Femur (tissue), 1 donor: ENCODE measurements around the gene STOML3.

Experiments
- DNase-seq: peaks from one replicate; pipeline ENCODE4 v3.0.0-alpha.2; 2017

STOML3 gene

DNA sequence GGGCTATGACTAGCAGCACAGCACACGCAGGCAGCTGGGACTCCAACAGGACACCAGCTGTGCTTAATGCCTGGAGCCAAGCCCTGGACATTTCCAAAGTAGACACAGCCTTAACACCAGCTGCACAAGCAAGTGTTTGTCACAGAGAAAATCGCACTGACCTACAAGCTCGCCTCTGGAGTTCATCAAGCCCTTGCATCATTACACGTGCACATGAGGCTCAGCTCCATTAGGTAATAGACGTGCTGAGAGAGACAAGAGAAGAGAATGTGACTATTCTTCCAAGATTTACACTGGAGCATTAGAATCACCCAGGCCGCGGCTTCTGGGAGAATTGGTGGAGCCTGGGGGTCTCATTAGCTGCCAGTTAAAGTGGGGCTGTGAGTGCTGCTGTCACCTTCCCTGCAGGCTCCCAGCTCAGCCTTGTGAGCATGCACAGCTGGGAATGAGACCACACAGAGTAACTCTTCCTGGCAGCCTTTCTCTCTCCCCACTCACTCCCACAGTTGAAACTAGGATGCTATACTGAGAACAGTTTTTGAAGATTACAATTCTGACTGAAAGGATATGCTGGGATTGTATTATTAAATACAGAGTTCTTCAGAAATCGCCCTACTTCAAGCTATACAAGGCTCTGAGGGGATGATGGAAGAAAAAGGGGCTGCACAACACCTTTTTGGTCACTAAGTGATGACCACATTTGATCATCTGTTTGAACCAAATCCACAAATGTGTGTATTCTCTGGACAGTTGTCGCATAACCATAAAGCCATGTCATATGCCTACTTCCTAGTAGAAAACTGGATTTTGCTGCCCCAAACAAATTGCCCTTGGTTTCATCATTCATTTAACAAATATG lies 10.5 kb downstream of the STOML3 start:
- peak; percentile 85 for DNase-seq

- DNase-seq, result no peak
Measured at GRCh38 chr13:38970380-38971051, 20.1 kb downstream of the STOML3 start.

- DNase-seq, result no peak
Measured at GRCh38 chr13:38969187-38969586, 21.4 kb downstream of the STOML3 start.

- DNase-seq, result no peak
Measured at GRCh38 chr13:38967446-38967845, 23.2 kb downstream of the STOML3 start.

GRCh38 chr13:38965281-38965680 lies 25.4 kb downstream of the STOML3 start:
- no peak for DNase-seq

GRCh38 chr13:38960175-38960574 lies 30.5 kb downstream of the STOML3 start:
- DNase-seq, result no peak

DNA sequence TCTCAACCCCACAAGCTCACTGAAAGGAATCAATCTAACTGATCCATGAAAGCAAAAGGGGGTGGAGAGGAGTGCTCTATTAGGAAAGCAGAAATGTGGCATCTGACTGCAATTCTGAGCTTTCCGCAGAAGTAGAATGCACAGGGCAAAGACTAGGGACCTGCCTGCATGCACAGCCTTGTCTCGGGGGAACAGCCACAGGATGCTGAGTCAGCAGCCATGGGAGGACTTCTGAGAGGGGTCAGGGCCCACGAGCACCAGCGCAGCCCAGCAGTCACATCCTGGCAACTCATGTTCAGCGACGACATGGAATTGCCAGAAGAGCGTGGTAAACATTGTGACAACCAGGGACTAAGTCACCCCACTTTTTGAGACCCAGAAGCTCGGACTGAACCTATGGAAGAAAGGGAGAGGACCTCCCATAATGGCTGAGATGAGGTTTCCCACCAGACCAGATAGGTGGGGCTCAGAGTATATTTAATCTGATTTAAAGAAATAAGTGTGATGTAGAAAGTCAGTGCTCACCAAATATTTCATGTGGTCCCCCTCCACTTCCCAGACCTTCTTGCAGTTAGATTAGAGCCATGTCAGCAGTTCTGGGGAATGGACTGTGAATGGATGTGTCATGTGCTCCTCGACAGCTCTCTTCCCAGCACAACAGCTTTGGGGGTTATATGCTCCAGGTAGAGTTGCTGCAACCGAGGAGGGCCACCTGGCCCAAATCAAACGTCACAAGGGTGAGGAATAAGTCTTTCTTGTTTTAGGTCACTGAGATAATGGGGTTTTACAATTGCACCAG lies 32.6 kb downstream of the STOML3 start:
- no peak for DNase-seq

DNA sequence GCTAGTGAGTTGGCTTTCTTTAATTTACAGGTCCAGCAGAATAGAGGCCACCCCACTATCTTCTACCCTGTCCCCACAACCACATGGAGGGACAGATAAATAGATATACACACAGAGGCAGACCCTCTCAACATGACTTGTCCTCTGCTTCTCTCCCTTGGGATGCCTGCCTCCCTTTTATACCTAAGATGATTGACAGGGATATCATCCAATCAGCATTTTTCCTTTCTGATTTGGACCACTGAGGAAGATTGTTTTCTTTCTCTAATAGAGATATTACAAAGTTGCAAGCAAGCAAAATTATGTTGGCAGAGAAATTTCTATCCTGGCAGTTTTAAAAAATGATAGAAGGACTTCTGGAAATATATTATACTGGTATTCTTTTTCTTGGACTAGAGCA lies 35.8 kb downstream of the STOML3 start:
- DNase-seq, result no peak

GRCh38 chr13:38954291-38954690 lies 36.3 kb downstream of the STOML3 start:
- no peak for DNase-seq

DNA sequence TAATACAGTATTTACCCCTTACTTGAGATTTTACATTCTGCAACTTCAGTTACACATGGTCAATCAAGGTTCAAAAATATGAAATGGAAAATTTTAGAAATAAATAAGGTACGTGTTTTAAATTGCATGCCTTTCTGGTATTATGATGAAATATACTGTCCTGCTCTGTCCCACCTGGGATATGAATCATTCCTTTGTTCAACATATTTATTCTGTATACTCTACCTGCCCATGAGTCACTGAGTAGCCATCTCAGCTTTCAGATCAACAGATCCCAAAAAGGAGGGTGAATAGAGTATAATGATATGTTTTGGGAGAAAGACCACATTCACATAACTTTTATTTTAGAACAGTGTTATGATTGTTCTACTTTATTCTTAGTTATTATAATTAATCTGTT lies 37.8 kb downstream of the STOML3 start:
- no peak for DNase-seq

GRCh38 chr13:38951525-38952313 lies 38.9 kb downstream of the STOML3 start:
- DNase-seq, result no peak

- no peak for DNase-seq
Measured at GRCh38 chr13:38950987-38951386, 39.6 kb downstream of the STOML3 start.

- DNase-seq, result no peak
Measured at GRCh38 chr13:38947054-38947453, 43.6 kb downstream of the STOML3 start.

GRCh38 chr13:38944219-38944618 lies 46.4 kb downstream of the STOML3 start:
- DNase-seq, result no peak

- no peak for DNase-seq
Measured at GRCh38 chr13:38943231-38943630, 47.4 kb downstream of the STOML3 start.

GRCh38 chr13:38941353-38941945 lies 49.2 kb downstream of the STOML3 start:
- DNase-seq, result no peak

DNA sequence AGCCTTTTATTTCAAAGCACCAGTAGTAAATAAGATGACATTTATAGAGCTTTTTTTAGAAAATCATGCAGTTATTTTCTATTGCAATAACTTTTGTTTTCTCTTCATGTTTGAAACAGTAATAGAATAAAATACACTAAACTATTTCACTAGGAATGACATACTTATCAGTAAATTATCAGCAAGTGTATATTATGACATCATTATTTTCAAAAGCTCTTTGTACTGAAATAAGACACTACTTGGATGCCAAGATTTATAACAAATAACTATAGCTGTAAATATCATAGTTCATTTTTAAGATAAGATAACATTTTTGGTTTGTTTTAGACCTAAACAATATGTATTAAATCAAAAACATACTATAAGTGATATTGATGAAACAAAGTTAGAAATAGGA lies 56.8 kb downstream of the STOML3 start:
- no peak for DNase-seq

DNA sequence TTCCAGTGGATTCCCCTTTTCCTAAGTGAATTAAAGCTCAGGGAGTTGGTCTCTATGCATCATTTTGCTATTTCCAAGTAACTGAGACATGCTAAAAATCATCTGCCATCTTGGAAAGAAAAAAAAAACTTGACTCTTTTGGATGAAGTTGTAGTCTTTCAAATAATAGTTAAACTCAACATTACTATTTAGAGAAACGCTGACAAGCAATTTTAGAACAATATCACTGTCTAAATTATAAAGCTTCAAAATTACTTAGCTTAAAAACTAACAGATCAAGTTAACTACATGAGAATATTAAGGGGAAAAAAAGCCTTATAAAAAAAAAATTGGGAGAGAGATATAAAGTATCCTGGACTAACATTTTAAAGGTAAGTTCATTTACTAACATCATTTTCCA lies 68.5 kb downstream of the STOML3 start:
- no peak for DNase-seq

DNA sequence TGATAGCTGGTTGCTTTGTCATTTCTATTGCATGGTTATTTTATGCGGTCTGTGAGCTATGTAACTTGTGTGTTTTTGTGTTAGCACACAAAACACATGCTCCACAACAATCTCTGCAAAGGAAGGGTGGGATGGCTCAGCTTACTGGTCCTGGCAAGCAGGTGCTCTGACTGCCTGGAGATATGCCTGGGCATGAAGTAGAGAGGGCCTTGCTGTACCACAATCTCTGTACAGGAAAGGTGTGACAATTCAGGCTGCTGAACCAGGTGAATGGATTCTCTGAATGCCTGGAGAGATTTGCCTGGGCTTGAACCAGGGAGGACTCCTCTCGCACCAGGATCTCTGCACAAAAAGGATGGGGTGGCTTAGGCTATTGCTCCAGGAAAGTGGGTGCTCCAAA lies 69.5 kb downstream of the STOML3 start:
- DNase-seq, result no peak
